ENCODE measurements around the gene ADGRE2.
"Not testable (repeated sequence)": the region's sequence is repeated elsewhere in the genome, so short reads cannot be mapped to it uniquely, and the experiment has no call there.

Gene ADGRE2

DNA sequence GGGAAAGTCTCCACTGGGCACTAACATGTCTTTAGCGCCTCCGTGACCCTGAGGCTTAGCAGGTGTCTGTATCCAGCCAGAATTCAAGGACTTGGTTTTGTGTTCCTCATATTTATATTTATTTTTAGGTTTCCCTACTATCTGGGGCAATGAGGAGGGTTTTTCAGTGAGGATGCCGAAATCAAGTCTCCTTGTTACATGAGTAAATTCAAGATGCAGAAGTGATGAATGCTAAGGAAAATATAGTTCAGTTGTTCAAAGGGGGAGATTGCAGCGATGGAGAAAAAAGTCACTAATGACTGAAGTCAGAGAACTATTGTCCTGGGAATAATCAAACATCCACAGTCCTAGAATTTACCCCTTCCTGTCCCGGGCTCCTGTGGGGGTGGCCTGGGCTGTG lies 791 bp upstream of the ADGRE2 start:
- DNase-seq (ENCODE audit: low spot score), result no peak

GRCh38 chr19:14777645-14778044 lies 715 bp downstream of the ADGRE2 start:
- not testable (repeated sequence) for DNase-seq (ENCODE audit: low spot score)

- no peak for DNase-seq (ENCODE audit: low spot score)
Measured at GRCh38 chr19:14775869-14776586, 2.3 kb downstream of the ADGRE2 start.

DNA sequence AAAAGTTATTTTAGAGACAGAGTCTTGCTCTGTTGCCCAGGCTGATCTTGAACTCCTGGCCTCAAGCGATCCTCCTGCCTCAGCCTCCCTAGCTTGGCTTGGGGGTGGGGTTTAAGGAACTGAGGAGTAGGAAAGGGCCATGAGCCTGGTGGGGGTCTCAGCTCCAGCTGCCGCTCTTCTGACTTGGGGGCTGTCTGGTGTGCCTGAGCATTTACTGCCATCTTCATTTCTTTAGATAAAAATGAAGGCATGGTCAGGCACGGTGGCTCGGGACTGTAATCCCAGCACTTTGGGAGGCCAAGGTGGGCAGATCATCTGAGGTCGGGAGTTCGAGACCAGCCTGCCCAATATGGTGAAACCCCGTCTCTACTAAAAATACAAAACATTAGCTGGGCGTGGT lies 3.0 kb downstream of the ADGRE2 start:
- DNase-seq (ENCODE audit: low spot score), result not testable (repeated sequence)

DNA sequence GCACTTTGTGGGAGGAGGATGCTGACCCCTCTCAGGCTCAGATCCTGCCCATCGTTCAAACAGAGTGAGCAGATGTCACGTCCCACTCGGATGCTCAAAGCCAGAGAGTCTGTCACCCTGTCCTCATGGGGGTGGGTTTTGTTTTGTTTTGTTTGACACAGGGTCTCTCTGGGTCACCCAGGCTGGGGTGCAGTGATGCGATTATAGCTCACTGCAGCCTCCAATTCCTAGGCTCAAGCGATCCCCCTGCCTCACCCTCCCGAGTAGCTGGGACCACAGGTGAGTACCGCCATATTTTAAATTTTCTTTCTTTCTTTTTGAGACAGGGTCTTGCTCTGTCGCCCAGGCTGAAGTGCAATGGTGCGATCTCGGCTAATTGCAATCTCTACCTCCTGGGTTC lies 4.0 kb downstream of the ADGRE2 start:
- no peak for DNase-seq (ENCODE audit: low spot score)

DNA sequence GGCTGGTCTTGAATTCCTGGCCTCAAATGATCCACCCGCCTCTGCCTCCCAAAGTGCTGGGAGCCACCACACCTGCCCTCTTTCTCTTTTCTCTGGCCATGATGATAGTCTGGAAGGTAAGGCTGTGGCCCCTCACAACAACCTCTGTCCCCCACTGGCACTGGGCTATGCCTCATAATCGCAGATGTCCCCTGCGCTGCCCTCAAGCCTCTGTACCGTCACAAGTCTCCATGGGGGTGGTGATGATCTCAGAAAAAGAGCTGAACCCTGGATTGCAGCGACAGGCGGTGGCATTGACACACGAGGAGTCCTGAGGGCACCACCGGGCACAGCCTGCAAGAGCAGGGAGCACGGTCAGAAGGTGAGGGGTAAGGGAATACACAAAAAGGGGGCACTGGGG lies 4.6 kb downstream of the ADGRE2 start:
- not testable (repeated sequence) for DNase-seq (ENCODE audit: low spot score)

DNA sequence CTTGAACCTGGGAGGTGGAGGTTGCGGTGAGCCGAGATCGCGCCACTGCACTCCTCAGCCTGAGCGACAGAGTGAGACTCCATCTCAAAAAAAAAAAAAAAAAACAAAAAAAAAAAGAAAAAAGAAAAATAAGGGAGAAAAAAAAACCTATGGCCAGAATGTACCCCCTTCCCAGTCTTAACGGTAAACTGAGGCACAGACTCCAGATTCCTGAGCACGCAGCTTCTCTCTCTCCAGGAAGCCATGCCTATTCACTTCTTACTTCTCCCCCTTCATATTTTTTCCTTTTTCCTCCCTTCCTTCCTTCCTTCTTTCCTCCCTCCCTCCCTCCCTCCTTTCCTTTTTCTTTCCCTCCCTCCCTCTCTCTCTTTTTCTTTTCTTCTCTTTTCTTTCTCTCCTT lies 5.4 kb downstream of the ADGRE2 start:
- DNase-seq (ENCODE audit: low spot score), result no peak

DNA sequence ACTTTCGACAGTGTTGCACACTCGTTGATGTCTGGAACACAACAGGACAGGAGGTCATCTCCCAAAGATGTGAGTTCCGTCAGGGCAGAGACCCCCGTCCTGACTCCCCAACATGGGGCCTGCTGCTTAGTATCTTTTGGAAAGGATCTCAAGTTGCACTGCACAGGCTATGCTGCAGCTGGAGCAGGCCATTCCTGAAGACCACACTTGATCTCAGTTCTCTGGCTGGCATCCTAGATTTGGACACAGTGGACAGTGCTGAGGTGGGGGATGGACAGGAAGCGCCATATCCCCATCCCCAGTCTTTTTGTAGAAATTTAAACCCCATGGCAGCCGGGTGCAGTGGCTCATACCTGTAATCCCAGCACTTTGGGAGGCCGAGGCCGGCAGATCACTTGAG lies 5.9 kb downstream of the ADGRE2 start:
- DNase-seq (ENCODE audit: low spot score), result no peak

GRCh38 chr19:14770944-14771839 lies 7.2 kb downstream of the ADGRE2 start:
- DNase-seq (ENCODE audit: low spot score), result no peak

DNA sequence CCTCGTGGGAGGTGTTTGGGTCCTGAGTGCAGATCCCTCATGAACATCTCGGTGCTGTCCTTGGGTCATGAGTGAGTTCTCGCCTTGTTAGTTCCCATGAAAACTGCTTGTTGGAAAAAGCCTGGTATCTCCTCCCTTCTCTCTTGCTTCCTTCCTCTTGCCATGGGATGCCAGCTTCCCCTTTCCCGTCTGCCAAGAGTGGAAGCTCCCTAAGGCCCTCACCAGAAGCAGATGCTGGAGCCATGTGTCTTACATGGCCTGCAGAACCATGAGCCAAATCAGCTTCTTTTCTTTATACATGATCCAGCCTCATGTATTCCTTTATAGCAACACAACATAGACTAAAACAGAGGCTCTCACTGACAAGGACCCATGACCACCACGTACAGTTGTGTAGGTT lies 8.2 kb downstream of the ADGRE2 start:
- DNase-seq (ENCODE audit: low spot score), result no peak

DNA sequence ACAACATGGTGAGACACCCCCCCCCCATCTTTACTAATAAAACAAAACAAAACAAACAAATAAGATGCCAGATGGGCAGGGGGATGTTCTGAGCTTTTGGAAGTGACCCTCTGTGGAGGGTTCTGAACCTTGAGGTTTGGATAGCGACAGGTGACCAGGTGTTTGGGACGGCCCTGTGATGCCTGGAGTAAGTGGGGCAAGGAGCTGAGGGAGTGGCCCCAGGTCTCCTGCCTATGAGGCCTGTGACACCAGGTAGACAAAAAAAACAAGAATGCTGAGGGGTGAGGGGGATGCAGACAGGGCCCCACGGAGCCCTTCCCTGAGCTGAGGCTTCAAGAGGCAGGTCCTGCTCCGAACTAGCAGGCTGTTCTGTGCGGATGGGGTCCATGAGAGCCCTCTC lies 9.2 kb downstream of the ADGRE2 start:
- no peak for DNase-seq (ENCODE audit: low spot score)

- no peak for DNase-seq (ENCODE audit: low spot score)
Measured at GRCh38 chr19:14768001-14768400, 10.4 kb downstream of the ADGRE2 start.

DNA sequence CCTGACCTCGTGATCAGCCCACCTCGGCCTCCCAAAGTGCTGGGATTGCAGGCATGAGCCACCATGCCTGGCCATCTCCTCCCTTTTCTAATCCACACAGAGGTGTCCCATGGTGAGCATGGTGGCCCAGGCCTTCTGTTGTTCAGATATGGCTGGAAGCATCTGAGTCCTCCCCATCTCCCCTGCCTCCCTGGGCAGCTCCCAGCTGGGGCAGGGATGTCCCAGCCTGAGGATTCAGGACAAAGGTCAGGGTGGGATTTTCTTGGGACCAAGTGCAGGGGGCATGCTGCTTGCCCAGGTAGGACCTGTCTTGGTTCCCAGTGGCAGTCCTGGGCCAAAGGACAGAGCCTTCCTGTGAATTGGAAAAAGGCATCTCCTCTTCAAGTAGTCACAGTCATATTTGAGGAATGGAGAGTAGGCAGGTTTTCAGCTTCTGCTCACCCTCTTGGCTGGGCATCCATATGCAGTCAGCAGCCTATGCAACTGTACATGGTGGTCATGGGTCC lies 10.8 kb downstream of the ADGRE2 start:
- no peak for DNase-seq (ENCODE audit: low spot score)

DNA sequence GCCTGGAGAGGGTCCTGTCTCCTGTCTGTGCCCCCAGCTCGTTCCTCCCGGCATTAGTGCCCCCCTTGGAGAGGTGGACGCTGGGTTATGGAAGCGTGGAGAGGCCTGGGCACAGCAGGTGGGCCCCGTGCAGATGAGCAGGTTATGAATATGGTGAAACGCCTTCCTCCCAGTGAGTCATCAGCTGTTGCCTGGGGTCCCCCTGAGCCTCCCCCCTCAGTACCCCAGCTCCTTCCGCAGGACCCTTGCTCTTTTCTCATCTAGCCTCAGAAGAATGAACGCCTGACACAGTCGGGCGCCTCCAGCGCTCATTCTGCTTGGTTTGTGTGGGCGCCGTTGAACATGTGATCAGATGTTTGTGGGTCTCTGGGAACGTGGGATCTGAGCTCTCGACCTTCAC lies 12.5 kb downstream of the ADGRE2 start:
- not testable (repeated sequence) for DNase-seq (ENCODE audit: low spot score)

DNA sequence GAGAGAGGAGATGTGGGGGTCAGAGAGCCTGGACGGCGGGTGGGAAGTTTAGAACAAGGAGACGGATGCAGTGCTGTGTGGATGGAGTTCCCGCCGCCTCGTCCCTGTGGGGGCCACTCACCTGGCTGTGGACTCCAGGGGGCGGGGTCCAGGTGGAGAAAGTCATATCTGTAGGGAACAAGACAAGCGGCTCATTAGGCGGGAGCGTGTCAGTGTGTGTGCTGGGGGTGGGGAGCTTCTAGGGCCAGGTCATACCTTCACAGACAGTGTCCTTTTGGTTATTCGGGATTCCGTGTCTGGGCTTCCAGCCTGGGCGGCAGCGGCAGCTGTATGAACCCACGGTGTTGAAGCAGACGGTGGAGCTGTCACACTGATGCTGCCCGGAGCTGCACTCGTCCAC lies 13.0 kb downstream of the ADGRE2 start:
- DNase-seq (ENCODE audit: low spot score), result not testable (repeated sequence)

- DNase-seq (ENCODE audit: low spot score), result no peak
Measured at GRCh38 chr19:14764401-14764800, 14.0 kb downstream of the ADGRE2 start.

- DNase-seq (ENCODE audit: low spot score), result no peak
Measured at GRCh38 chr19:14763497-14764145, 14.7 kb downstream of the ADGRE2 start.

- DNase-seq (ENCODE audit: low spot score), result no peak
Measured at GRCh38 chr19:14762111-14762510, 16.2 kb downstream of the ADGRE2 start.

DNA sequence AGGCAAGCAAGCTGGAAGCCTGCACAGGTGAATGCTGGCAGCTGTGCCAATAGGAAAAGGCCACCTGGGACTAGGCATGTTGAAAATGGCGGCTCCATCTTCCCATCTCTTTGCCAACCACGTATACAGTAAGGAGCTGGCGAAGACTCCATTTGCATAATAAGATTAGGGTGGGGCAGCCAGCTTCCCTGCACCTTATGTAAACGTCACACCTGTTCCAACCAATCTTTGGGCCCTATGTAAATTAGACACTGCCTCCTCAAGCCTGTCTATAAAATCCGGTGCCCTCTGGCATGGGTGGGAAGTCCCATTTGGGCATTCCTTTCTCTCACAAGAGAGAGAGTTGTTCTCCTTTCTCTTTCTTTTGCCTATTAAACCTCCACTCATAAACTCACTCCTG lies 16.8 kb downstream of the ADGRE2 start:
- DNase-seq (ENCODE audit: low spot score), result no peak

- no peak for DNase-seq (ENCODE audit: low spot score)
Measured at GRCh38 chr19:14758816-14759215, 19.5 kb downstream of the ADGRE2 start.

DNA sequence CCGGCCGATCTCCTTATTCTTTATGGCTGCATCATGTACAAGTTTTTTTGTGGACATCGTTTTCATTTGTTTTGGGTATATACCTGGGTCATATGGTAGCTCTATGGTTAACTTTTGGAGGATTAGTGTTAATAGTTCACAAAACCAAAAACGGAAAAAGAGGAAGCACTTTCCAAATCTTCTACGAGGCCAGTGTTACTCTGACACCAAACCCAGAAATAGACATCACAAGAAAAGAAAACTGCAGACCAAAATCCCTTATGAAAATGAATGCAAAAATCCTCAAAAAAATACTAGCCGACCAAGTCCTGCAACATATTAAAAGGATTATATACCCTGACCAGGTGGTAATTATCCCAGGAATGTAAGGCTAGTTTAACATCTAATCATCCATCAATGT lies 29.8 kb downstream of the ADGRE2 start:
- no peak for DNase-seq (ENCODE audit: low spot score)

GRCh38 chr19:14746886-14747285 lies 31.5 kb downstream of the ADGRE2 start:
- no peak for DNase-seq (ENCODE audit: low spot score)

DNA sequence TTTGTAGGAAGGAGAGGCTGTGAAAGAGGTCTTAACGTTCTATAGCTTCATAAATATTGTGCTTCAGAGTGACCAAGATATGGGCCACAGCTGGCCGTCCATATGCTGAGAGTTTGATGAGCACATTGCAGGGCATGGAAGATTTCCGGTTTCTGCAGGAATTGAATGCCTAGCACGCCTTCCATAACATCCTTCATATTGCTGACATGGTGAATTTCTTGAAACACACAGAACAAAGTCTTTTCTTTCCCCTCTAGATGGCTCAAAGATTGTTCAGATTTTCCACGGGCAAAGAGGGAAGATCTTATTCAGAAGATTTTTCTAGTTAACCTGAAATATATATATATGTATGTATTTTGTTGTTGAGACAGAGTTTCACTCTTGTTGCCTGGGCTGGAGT lies 42.4 kb downstream of the ADGRE2 start:
- DNase-seq (ENCODE audit: low spot score), result no peak

All from HuH-7.5 (cell line).